Parietal lobe (tissue), 2 donors: ENCODE results near the gene ZNF302. TPM values are rescaled to one million over a fixed set of nuclear protein-coding genes. Genes with fewer than 3 reads are reported as not detected.

ENCODE experiments used
- small RNA-seq: library from RNA; depleted of rRNA; stranded (forward); fragments of <200 nt; gene quantifications from one replicate; pipeline ENCODE3, GENCODE V24; 2014; ENCODE audit warnings: low replicate concordance
- total RNA-seq: library from RNA; depleted of rRNA; stranded (reverse); fragments of >200 nt; gene quantifications from one replicate; pipeline ENCODE4 v1.2.3, GENCODE V29; 2014

ZNF302 gene
- 90.5 TPM for total RNA-seq

GRCh38 chr19:34677386-34678084 is at the start of gene ZNF302:
Gene ZNF302 (plus strand): TSS chr19:34677678. CDS start chr19:34678805, 1,127 bp downstream.

GRCh38 chr19:34676697-34677385 is 637 bp upstream of the ZNF302 start, which contains the start of gene SCGB2B2:
Gene SCGB2B2 (minus strand): TSS chr19:34677159. CDS start chr19:34594563, 82,596 bp downstream.

GRCh38 chr19:34733746-34734536 is 56.5 kb downstream of the ZNF302 start, which contains the start of gene ZNF181:
Gene ZNF181 (plus strand): TSS chr19:34734243. CDS start chr19:34735038, 795 bp downstream.

Small RNA genes lying within 50 kb of the gene (small RNA-seq; reads per million reads assigned to genes)
- not detected for gene RF00611

Other genes with a start within 250 kb of the ZNF302 start
- 157 TPM for gene UBA2, start 249.3 kb upstream of the ZNF302 start, total RNA-seq
- 16.6 TPM for gene WTIP, start 195.9 kb upstream of the ZNF302 start, total RNA-seq
- 1.3 TPM for gene SCGB2B2, start 519 bp upstream of the ZNF302 start, total RNA-seq
- 65.7 TPM for gene ZNF181, start 56.6 kb downstream of the ZNF302 start, total RNA-seq
- gene ZNF599, start 95.5 kb downstream of the ZNF302 start, total RNA-seq = 15.0 TPM
- gene ZNF30, start 249.2 kb downstream of the ZNF302 start, total RNA-seq = 9.7 TPM